Caco-2 (cell line): ENCODE data around the gene RASGRF2. TPM values are rescaled to one million over a fixed set of nuclear protein-coding genes. Genes with fewer than 3 reads are reported as not detected.

Experiments used
- BruUV-seq: library from RNA; stranded (reverse); fragments of 400-500 nt; replicated peaks from 2 replicates; lab custom pipeline; 2021; lab: Mats Ljungman, UMichigan
- CTCF ChIA-PET: fragments of 300-600 bp; sonication (Branson Sonifier 250); formaldehyde crosslinking; loops from one replicate; lab custom pipeline; 2022; ENCODE audit warnings: antibody characterized with exemption; lab: Charles Lee
- POLR2A ChIA-PET: fragments of 300-600 bp; sonication (Branson Sonifier 250); formaldehyde crosslinking; loops from one replicate; lab custom pipeline; 2022; ENCODE audit warnings: antibody characterized with exemption; lab: Charles Lee
- DNase-seq, 2 experiments: peaks; one replicate each; pipeline versions ENCODE4 v3.0.0 to v3.0.0-alpha.2; 2020 to 2022
- H3K27me3 ChIP-seq: replicated peaks from 2 replicates; pipeline ENCODE4 v1.6.0; 2011; ENCODE audit warnings: low read length; ENCODE audit not compliant: control insufficient read depth, insufficient read depth
- H3K36me3 ChIP-seq: 2 replicates; pipeline ENCODE4 v1.5.1; 2011; ENCODE audit warnings: low read length; ENCODE audit not compliant: control insufficient read depth, insufficient read depth
- H3K4me1 ChIP-seq: fragments of 250-450 bp; sonication (Bioruptor Pico); 2 replicates; pipeline ENCODE4 v1.5.1; 2020; ENCODE audit warnings: mild to moderate bottlenecking
- H3K4me3 ChIP-seq: 2 replicates; pipeline ENCODE4 v1.5.1; 2011; ENCODE audit warnings: low read depth, mild to moderate bottlenecking, control low read depth, low read length
- H3K9me3 ChIP-seq: fragments of 250-450 bp; sonication (Bioruptor Pico); 2 replicates; pipeline ENCODE4 v1.5.1; 2020; ENCODE audit warnings: mild to moderate bottlenecking, moderate library complexity
- H3K27ac Mint-ChIP-seq: one replicate; pipeline ENCODE4 v1.8.0; 2022; ENCODE audit warnings: mixed read lengths; ENCODE audit not compliant: unreplicated experiment
- H3K27me3 Mint-ChIP-seq: one replicate; pipeline ENCODE4 v1.8.0; 2022; ENCODE audit warnings: mixed read lengths; ENCODE audit not compliant: insufficient read depth, unreplicated experiment
- H3K36me3 Mint-ChIP-seq: one replicate; pipeline ENCODE4 v1.8.0; 2022; ENCODE audit warnings: mild to moderate bottlenecking, mixed read lengths; ENCODE audit not compliant: insufficient read depth, unreplicated experiment
- H3K4me1 Mint-ChIP-seq: one replicate; pipeline ENCODE4 v1.8.0; 2022; ENCODE audit warnings: low read depth, mixed read lengths; ENCODE audit not compliant: unreplicated experiment
- H3K4me3 Mint-ChIP-seq: one replicate; pipeline ENCODE4 v1.8.0; 2022; ENCODE audit warnings: mild to moderate bottlenecking, moderate library complexity, mixed read lengths; ENCODE audit not compliant: unreplicated experiment
- H3K9me3 Mint-ChIP-seq: one replicate; pipeline ENCODE4 v1.8.0; 2022; ENCODE audit warnings: mixed read lengths; ENCODE audit not compliant: unreplicated experiment
- CTCF ChIP-seq, 2 experiments: fragments of 200-600 bp in 1 of 2; IDR thresholded peaks; 1 replicate in 1 of 2; 2 replicates in 1 of 2; pipeline versions ENCODE4 v1.5.1 to v1.8.0; 2011 to 2022; ENCODE audit warnings: antibody characterized with exemption in 1 of 2, control low read depth in 1 of 2, inconsistent platforms in 1 of 2, low read depth in 1 of 2, low read length in 1 of 2, mild to moderate bottlenecking in 1 of 2, moderate library complexity in 1 of 2; ENCODE audit not compliant: insufficient read depth in 1 of 2, severe bottlenecking in 1 of 2, unreplicated experiment in 1 of 2
- intact Hi-C: fragments of 100-400 bp; cut with micrococcal nuclease; formaldehyde crosslinking; loops from one replicate; pipeline ENCODE4 v1.10.0; 2022; ENCODE audit not compliant: unreplicated experiment
- total RNA-seq: library from RNA; stranded (reverse); gene quantifications from 2 replicates; pipeline ENCODE4 v1.2.3, GENCODE V29; 2022

The RASGRF2 gene
- total RNA-seq, 1 experiment from 2014 or later: 23.1 TPM

DNA sequence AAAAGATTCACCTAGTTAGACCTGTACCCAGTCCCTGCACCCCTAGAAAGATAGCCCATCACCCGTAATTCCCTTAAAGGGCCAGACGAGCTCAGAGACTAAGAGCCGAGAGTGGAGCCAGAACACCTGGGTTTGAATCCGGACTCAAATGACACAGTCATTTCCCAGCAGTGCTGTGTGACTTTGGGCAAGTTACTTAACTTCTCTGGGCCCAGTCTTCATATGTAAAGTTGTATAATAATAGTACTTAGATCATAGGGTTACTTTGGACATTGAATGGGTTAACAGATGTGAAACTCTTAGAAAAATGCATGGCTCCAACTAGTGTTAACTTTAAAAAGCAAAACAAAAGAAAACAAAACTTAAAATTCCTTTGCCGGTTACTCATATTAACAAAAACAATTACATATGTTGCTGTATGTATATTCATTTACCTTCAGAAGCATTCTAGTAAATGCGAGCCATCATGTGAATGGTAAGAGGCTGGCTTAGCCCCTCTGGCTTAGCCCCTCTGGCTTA, 40.4 kb upstream of the RASGRF2 start:
- Mint-ChIP-seq H3K36me3 (peaks cover 8% of the 10 kb centered on the region), H3K4me3 (no peak overlapping the region), H3K4me1 (no peaks in the 10 kb centered on the region), H3K27ac (no peak overlapping the region), H3K9me3 (no peaks in the 10 kb centered on the region), H3K27me3 (no peaks in the 10 kb centered on the region)
- no peaks in the 10 kb centered on the region; the same call in 1 of the 2 replicates for H3K4me1 ChIP-seq
- intact Hi-C loops: no loop called here
- no peak overlapping the region for H3K4me3 ChIP-seq
- H3K36me3 ChIP-seq: no peaks in the 10 kb centered on the region
- no peak for TF ChIP-seq CTCF (IDR thresholded peaks at IDR 0.05; ENCODE audit: insufficient read depth in 1 of 2, low read depth in 1 of 2, low read length in 1 of 2, severe bottlenecking in 1 of 2, unreplicated experiment in 1 of 2)
- ChIA-PET POLR2A (no interaction called here), CTCF (no interaction called here)
- no peaks in the 10 kb centered on the region for H3K27me3 ChIP-seq
- no peak for DNase-seq
- BruUV-seq: no TSS peak
- no peaks in the 10 kb centered on the region for H3K9me3 ChIP-seq

- no peak overlapping the region for H3K4me3 Mint-ChIP-seq
- H3K27me3 Mint-ChIP-seq: no peaks in the 10 kb centered on the region
- BruUV-seq: no TSS peak
- no peaks in the 10 kb centered on the region for H3K9me3 ChIP-seq
- no peaks in the 10 kb centered on the region for H3K4me1 Mint-ChIP-seq
- POLR2A ChIA-PET: no interaction called here
- H3K27me3 ChIP-seq: no peaks in the 10 kb centered on the region
- H3K9me3 Mint-ChIP-seq: no peaks in the 10 kb centered on the region
- H3K36me3 ChIP-seq: no peaks in the 10 kb centered on the region
- no peaks in the 10 kb centered on the region; the same call in 1 of the 2 replicates for H3K4me1 ChIP-seq
- no peak overlapping the region for H3K4me3 ChIP-seq
- no peak overlapping the region for H3K27ac Mint-ChIP-seq
- H3K36me3 Mint-ChIP-seq: peaks cover 8% of the 10 kb centered on the region
- peak in 1 of 2 experiments; percentile 22 for DNase-seq
- CTCF ChIA-PET: no interaction called here
- intact Hi-C loops: no loop called here
- no peak for TF ChIP-seq CTCF (IDR thresholded peaks at IDR 0.05; ENCODE audit: insufficient read depth in 1 of 2, low read depth in 1 of 2, low read length in 1 of 2, severe bottlenecking in 1 of 2, unreplicated experiment in 1 of 2)
Observed at GRCh38 chr5:80920333-80920732, 39.8 kb upstream of the RASGRF2 start.

DNA sequence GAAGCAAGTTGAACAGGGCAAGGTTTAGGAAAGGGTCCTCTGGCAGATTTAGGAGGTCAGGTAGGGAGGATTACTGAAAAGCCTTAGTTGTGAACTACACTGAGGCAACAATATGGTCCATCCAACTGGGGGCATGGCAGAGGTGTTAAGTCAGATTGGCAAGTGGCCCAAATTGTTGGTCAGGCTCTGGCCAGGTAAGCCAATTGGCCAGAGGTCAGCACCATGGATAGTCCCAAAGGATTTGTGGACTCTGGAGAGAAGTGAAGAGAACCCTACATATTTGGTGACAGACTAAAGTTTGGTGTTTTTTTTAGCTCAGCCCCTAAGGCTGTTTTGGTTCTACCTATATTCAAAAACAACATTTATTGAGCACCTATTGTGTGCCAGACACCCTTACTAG, 39.1 kb upstream of the RASGRF2 start:
- Mint-ChIP-seq H3K4me1 (no peaks in the 10 kb centered on the region), H3K9me3 (no peaks in the 10 kb centered on the region), H3K27me3 (no peaks in the 10 kb centered on the region), H3K27ac (no peak overlapping the region), H3K36me3 (peaks cover 8% of the 10 kb centered on the region), H3K4me3 (no peak overlapping the region)
- no peak for TF ChIP-seq CTCF (IDR thresholded peaks at IDR 0.05; ENCODE audit: insufficient read depth in 1 of 2, low read depth in 1 of 2, low read length in 1 of 2, severe bottlenecking in 1 of 2, unreplicated experiment in 1 of 2)
- no peaks in the 10 kb centered on the region for H3K9me3 ChIP-seq
- H3K36me3 ChIP-seq: no peaks in the 10 kb centered on the region
- BruUV-seq: no TSS peak
- POLR2A ChIA-PET: no interaction called here
- H3K4me1 ChIP-seq: no peaks in the 10 kb centered on the region; the same call in 1 of the 2 replicates
- H3K27me3 ChIP-seq: no peaks in the 10 kb centered on the region
- peak in 1 of 2 experiments; percentile 35 for DNase-seq
- CTCF ChIA-PET: interaction anchor here (1.3 kb wide), 1 partner anchor 14 kb away, joined by 3 read pairs; no protein-coding TSS in a partner anchor
- intact Hi-C loops: no loop called here
- H3K4me3 ChIP-seq: no peak overlapping the region
